GM13977 (cell line): ENCODE results near the gene RCOR2.

Experiments
- DNase-seq: peaks from one replicate; pipeline ENCODE4 v3.0.0; 2012; ENCODE audit warnings: low spot score
- CTCF ChIP-seq: IDR thresholded peaks from 2 replicates; pipeline ENCODE4 v1.5.1; 2012; ENCODE audit warnings: mild to moderate bottlenecking, control low read depth; ENCODE audit not compliant: insufficient read depth; ENCODE audit errors: extremely low read depth, missing control alignments
- in situ Hi-C: fragments of 300-500 bp; cut with MboI; formaldehyde crosslinking; loops from one replicate; pipeline ENCODE4 v1.12.0; 2022; ENCODE audit warnings: low sequenced_read_pairs, low pct_unique_long_range_greater_than_20kb, mixed read lengths, inconsistent platforms; ENCODE audit not compliant: unreplicated experiment

The RCOR2 gene

DNA sequence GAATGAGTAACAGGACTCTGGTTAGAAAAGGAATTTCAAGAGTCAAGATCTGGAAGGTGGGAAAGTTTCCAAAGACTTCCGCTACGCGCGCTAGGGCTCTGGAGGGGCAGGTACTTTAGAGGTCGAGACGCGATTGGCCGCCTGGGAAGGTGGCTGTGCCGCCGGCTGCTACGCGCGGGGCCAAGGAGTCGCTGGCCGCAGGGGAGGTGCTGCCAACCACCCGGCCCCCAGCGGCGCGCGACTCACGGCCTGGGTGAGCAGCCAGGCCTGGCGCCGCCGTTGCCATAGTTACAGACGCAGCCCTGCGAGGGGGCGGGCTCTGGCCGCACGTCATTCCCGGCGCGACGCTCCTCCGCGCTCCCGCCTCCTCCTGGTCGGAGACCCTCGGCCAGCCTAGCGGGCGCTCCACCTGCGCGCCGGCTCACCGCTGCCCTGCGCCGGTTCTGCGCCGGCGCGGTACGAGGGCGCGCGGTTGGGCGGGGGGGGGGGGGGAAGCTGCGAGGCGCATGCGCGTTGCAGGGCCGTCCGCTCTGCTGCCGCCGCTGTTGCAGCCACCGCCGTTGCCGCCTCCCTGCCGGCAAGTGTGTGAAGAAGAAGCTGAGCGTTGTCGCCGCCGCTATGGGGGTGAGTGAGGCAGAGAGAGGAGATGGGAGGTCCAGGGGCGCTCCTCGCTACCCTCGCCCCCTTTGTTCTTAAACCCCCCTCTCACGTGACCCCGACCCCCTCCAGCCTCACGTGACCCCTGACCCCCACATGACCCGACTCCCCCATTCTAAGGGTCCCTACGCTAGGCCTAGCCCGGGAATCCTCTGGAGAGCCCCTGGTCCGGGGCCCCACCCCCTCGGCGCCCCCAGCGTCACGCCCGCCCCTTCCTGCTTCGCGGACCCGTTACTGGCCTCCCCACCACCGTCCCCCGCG lies 21.8 kb upstream of the RCOR2 start, which contains the start of gene NAA40:
Gene NAA40, plus strand, starts transcription at position 524 of the 918 bp plus-strand sequence. Its CDS starts 95 bp downstream, at position 619.
- peak; percentile 99 for DNase-seq
- TF ChIP-seq CTCF, result peak; percentile 10
- in situ Hi-C loops, result no loop called here

- in situ Hi-C loops, result no loop called here
- DNase-seq, result peak; percentile 43
- TF ChIP-seq CTCF, result no peak
These were observed 20.9 kb upstream of the RCOR2 start for GRCh38 chr11:63937713-63938478.

DNA sequence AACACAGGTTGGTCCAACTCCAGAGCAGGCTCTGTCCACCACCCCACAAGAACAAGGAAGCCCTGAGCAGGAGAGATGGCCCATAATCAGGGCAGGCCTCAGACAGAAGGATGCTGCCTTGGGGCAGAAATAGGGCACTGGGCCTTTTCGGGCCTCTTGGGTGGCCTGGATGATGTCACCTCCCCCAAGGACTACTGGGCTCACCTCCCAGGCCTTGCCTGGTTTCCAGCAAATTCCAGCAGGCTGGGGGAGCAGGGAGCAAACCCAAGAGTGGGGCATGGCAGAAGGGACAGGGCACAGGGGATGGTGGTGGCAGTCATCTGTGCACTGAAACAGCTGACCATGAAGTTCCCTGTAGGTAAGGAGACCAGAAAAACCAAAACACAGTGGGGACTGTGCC lies 16.5 kb upstream of the RCOR2 start:
- DNase-seq, result no peak
- TF ChIP-seq CTCF, result no peak
- in situ Hi-C loops, result no loop called here

DNA sequence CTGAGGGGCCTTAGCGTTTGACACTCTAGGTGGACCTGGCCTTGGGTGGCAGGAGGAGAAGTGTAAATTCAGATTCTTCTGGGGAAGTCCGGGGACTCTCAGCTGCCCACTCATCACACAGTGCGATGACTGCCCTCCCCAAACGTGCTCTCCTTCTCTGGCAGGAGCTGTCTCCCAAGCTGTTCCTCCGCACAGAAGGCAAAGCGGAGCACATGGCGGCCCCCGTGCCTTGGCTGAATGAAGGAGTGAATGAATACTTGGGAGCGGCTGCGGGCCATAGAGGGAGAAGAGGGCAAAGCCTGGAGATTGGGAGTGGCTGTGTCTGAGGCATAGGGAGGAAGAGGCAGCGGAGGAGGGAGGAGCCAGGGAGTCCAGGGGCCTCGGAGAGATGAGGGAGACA lies 14.9 kb upstream of the RCOR2 start:
- in situ Hi-C loops, result no loop called here
- no peak for DNase-seq
- TF ChIP-seq CTCF, result no peak

GRCh38 chr11:63931045-63931444 lies 14.1 kb upstream of the RCOR2 start:
- in situ Hi-C loops, result no loop called here
- TF ChIP-seq CTCF, result no peak

GRCh38 chr11:63929616-63930015 lies 12.7 kb upstream of the RCOR2 start:
- no peak for DNase-seq
- TF ChIP-seq CTCF, result no peak
- in situ Hi-C loops, result no loop called here

More at GRCh38 chr11:63931045-63931444, 14.1 kb upstream of the RCOR2 start:
- no peak for DNase-seq
